HCT116 (cell line): ENCODE results near the gene SLC12A8. TPM values are rescaled to one million over a fixed set of nuclear protein-coding genes. Genes with fewer than 3 reads are reported as not detected.

Experiments
- ATAC-seq: fragments of 200-7000 bp; cut with Tn5 transposase; 2 replicates; pipeline ENCODE4 v1.9.1; 2020; ENCODE audit warnings: mild to moderate bottlenecking, moderate library complexity
- BruUV-seq: library from RNA; stranded (reverse); fragments of 400-500 nt; replicated peaks from 2 replicates; lab custom pipeline; 2021; lab: Mats Ljungman, UMichigan
- CTCF ChIA-PET: fragments of 300-600 bp; sonication (Branson Sonifier 250); formaldehyde crosslinking; loops from one replicate; lab custom pipeline; 2021; ENCODE audit warnings: antibody characterized with exemption; lab: Charles Lee
- POLR2A ChIA-PET: fragments of 300-600, 350-600 bp; sonication (Branson Sonifier 250); formaldehyde crosslinking; loops from one replicate; lab custom pipeline; 2021; ENCODE audit warnings: antibody characterized with exemption; lab: Charles Lee
- RAD21 ChIA-PET, 2 experiments: fragments of 300-600 bp; sonication (Branson Sonifier 250); formaldehyde crosslinking; loops; one replicate each; lab custom pipeline; 2023; ENCODE audit warnings: low total read pairs in 2 of 2; ENCODE audit not compliant: uncharacterized antibody in 2 of 2, unreplicated experiment in 2 of 2, low non-redundant PET in 1 of 2; lab: Charles Lee
- DNase-seq: peaks from one replicate; pipeline ENCODE4 v3.0.0-alpha.2; 2010; ENCODE audit warnings: low read depth, low spot score
- H2AFZ ChIP-seq: fragments of 200-600 bp; shearing (Covaris generic), sonication (generic); 2 replicates; pipeline ENCODE4 v1.6.1; 2017; ENCODE audit warnings: low read depth, mixed run types, mixed read lengths, antibody characterized with exemption, low read length; ENCODE audit not compliant: poor library complexity, severe bottlenecking
- H3K27ac ChIP-seq: 2 replicates; pipeline ENCODE4 v1.5.1; 2012; ENCODE audit warnings: low read depth, low read length
- H3K27me3 ChIP-seq: fragments of 200-600 bp; sonication (generic); 2 replicates; pipeline ENCODE4 v1.6.1; 2016; ENCODE audit warnings: mixed run types, low read length, mixed read lengths; ENCODE audit not compliant: insufficient read depth
- H3K36me3 ChIP-seq, 2 experiments: fragments of 200-500 bp in 1 of 2; fragments of 200-600 bp in 1 of 2; sonication (Bioruptor generic) in 1 of 2; sonication (generic) in 1 of 2; 2 replicates each; pipeline versions ENCODE4 v1.5.1 to v1.6.1; 2014 to 2016; ENCODE audit warnings: low read length in 2 of 2, inconsistent platforms in 1 of 2, mixed read lengths in 1 of 2, mixed run types in 1 of 2; ENCODE audit not compliant: insufficient read depth in 2 of 2, control insufficient read depth in 1 of 2
- H3K4me1 ChIP-seq, 2 experiments: fragments of 200-600 bp in 1 of 2; sonication (generic) in 1 of 2; 2 replicates each; pipeline versions ENCODE4 v1.5.1 to v1.6.1; 2012 to 2017; ENCODE audit warnings: low read length in 2 of 2, inconsistent platforms in 1 of 2, mild to moderate bottlenecking in 1 of 2, mixed read lengths in 1 of 2, mixed run types in 1 of 2, moderate library complexity in 1 of 2; ENCODE audit not compliant: insufficient read depth in 2 of 2, control insufficient read depth in 1 of 2
- H3K4me2 ChIP-seq: fragments of 200-600 bp; sonication (generic); 2 replicates; pipeline ENCODE4 v1.6.1; 2017; ENCODE audit warnings: mixed run types, low read length, mixed read lengths
- H3K4me3 ChIP-seq, 2 experiments: fragments of 200-600 bp in 1 of 2; sonication (generic) in 1 of 2; replicated peaks in 1 of 2; 2 replicates each; pipeline ENCODE4 v1.5.1; 2011 to 2016; ENCODE audit warnings: low read length in 2 of 2, control low read depth in 1 of 2, low read depth in 1 of 2, mild to moderate bottlenecking in 1 of 2, mixed read lengths in 1 of 2, mixed run types in 1 of 2
- H3K79me2 ChIP-seq: fragments of 200-600 bp; sonication (generic); 2 replicates; pipeline ENCODE4 v1.6.1; 2017; ENCODE audit warnings: mild to moderate bottlenecking, mixed run types, low read length, moderate library complexity, mixed read lengths; ENCODE audit not compliant: insufficient read depth
- H3K9ac ChIP-seq: fragments of 200-600 bp; sonication (generic); 2 replicates; pipeline ENCODE4 v1.6.1; 2016; ENCODE audit warnings: low read length, mixed read lengths
- H3K9me2 ChIP-seq: fragments of 200-600 bp; sonication (generic), shearing (Covaris generic); 2 replicates; pipeline ENCODE4 v1.6.1; 2017; ENCODE audit warnings: mixed run types, mild to moderate bottlenecking, moderate library complexity; ENCODE audit not compliant: insufficient read depth
- H3K9me3 ChIP-seq, 2 experiments: fragments of 200-500 bp in 1 of 2; fragments of 200-600 bp in 1 of 2; sonication (Bioruptor generic) in 1 of 2; sonication (generic) in 1 of 2; 2 replicates each; pipeline ENCODE4 v1.6.1; 2014 to 2017; ENCODE audit warnings: low read length in 2 of 2, mixed read lengths in 2 of 2, inconsistent platforms in 1 of 2, low read depth in 1 of 2, mild to moderate bottlenecking in 1 of 2, mixed run types in 1 of 2, moderate library complexity in 1 of 2; ENCODE audit not compliant: control insufficient read depth in 1 of 2, insufficient read depth in 1 of 2
- H4K20me1 ChIP-seq: fragments of 200-600 bp; sonication (generic), shearing (Covaris generic); 2 replicates; pipeline ENCODE4 v1.6.1; 2017; ENCODE audit warnings: mixed run types, mild to moderate bottlenecking, moderate library complexity; ENCODE audit not compliant: insufficient read depth
- CBX3 ChIP-seq: IDR thresholded peaks from 2 replicates; pipeline ENCODE4 v1.6.1; 2012; ENCODE audit warnings: low read depth
- CEBPB ChIP-seq: IDR thresholded peaks from 2 replicates; pipeline ENCODE4 v1.6.1; 2012; ENCODE audit warnings: low read depth
- CTCF ChIP-seq, 3 experiments: fragments of 200-600 bp in 1 of 3; sonication (generic) in 1 of 3; IDR thresholded peaks in 2 of 3; conservative IDR thresholded peaks in 1 of 3; 2 replicates each; pipeline ENCODE4 v1.5.1; 2012 to 2017; ENCODE audit warnings: low read depth in 2 of 3, low read length in 2 of 3, antibody characterized with exemption in 1 of 3, borderline replicate concordance in 1 of 3, control low read depth in 1 of 3, mild to moderate bottlenecking in 1 of 3, mixed read lengths in 1 of 3, mixed run types in 1 of 3, moderate library complexity in 1 of 3; ENCODE audit not compliant: insufficient read depth in 1 of 3
- EZH2 ChIP-seq: fragments of 200-600 bp; sonication (generic); IDR thresholded peaks from 2 replicates; pipeline ENCODE4 v1.6.1; 2017; ENCODE audit warnings: antibody characterized with exemption, mixed run types
- JUND ChIP-seq: IDR thresholded peaks from 2 replicates; pipeline ENCODE4 v1.6.1; 2012
- POLR2A ChIP-seq: IDR thresholded peaks from 2 replicates; pipeline ENCODE4 v1.7.0; 2011; ENCODE audit warnings: borderline replicate concordance; ENCODE audit not compliant: insufficient read depth, insufficient read length; ENCODE audit errors: extremely low read depth
- RAD21 ChIP-seq: IDR thresholded peaks from 2 replicates; pipeline ENCODE4 v1.6.1; 2012; ENCODE audit warnings: low read depth, mild to moderate bottlenecking
- SIN3A ChIP-seq: IDR thresholded peaks from 2 replicates; pipeline ENCODE4 v1.6.1; 2012; ENCODE audit warnings: low read depth
- SP1 ChIP-seq: IDR thresholded peaks from 2 replicates; pipeline ENCODE4 v1.6.1; 2012; ENCODE audit warnings: low read depth
- SRF ChIP-seq: IDR thresholded peaks from 2 replicates; pipeline ENCODE4 v1.6.1; 2012; ENCODE audit warnings: low read depth
- intact Hi-C: fragments of 100-400 bp; cut with micrococcal nuclease; formaldehyde crosslinking; loops from 2 replicates; pipeline ENCODE4 v1.10.0; 2022
- total RNA-seq: library from RNA; stranded (reverse); gene quantifications from one replicate; pipeline ENCODE4 v1.2.1, GENCODE V29; 2021; ENCODE audit not compliant: unreplicated experiment
- TF ChIP-seq, protein P1 (sequence below): IDR thresholded peaks from 2 replicates; pipeline ENCODE4 v1.6.1; 2012; ENCODE audit warnings: low read depth

Gene SLC12A8
- total RNA-seq, 1 experiment from 2014 or later: 19.9 TPM

- Histone ChIP-seq H3K27me3 (peaks cover 5% of the 10 kb centered on the region; the same call in 1 of the 2 replicates), H3K9me2 (no peaks in the 10 kb centered on the region), H3K4me2 (no peak overlapping the region), H4K20me1 (no peaks in the 10 kb centered on the region), H3K36me3 (no peaks in the 10 kb centered on the region), H3K27ac (no peak overlapping the region), H3K9me3 (no peaks in the 10 kb centered on the region)
- ATAC-seq: no peak
- ChIA-PET POLR2A (no interaction called here), RAD21 (no interaction called here)
- no peak for DNase-seq
- BruUV-seq: no TSS peak
- intact Hi-C loops: no loop called here
- TF ChIP-seq CTCF (IDR thresholded peaks at IDR 0.05 in 2 of 3, conservative IDR thresholded peaks at IDR 0.05 in 1 of 3; ENCODE audit: borderline replicate concordance in 1 of 3, insufficient read depth in 1 of 3, low read depth in 2 of 3, low read length in 2 of 3): no peak
- TF ChIP-seq EZH2: no peak
- no peak for TF ChIP-seq SRF
- TF ChIP-seq, protein P1, sequence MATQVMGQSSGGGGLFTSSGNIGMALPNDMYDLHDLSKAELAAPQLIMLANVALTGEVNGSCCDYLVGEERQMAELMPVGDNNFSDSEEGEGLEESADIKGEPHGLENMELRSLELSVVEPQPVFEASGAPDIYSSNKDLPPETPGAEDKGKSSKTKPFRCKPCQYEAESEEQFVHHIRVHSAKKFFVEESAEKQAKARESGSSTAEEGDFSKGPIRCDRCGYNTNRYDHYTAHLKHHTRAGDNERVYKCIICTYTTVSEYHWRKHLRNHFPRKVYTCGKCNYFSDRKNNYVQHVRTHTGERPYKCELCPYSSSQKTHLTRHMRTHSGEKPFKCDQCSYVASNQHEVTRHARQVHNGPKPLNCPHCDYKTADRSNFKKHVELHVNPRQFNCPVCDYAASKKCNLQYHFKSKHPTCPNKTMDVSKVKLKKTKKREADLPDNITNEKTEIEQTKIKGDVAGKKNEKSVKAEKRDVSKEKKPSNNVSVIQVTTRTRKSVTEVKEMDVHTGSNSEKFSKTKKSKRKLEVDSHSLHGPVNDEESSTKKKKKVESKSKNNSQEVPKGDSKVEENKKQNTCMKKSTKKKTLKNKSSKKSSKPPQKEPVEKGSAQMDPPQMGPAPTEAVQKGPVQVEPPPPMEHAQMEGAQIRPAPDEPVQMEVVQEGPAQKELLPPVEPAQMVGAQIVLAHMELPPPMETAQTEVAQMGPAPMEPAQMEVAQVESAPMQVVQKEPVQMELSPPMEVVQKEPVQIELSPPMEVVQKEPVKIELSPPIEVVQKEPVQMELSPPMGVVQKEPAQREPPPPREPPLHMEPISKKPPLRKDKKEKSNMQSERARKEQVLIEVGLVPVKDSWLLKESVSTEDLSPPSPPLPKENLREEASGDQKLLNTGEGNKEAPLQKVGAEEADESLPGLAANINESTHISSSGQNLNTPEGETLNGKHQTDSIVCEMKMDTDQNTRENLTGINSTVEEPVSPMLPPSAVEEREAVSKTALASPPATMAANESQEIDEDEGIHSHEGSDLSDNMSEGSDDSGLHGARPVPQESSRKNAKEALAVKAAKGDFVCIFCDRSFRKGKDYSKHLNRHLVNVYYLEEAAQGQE: no peak
- TF ChIP-seq POLR2A: no peak
- no peak for TF ChIP-seq CBX3
- no peak for TF ChIP-seq RAD21
- TF ChIP-seq SP1: no peak
- TF ChIP-seq CEBPB: no peak
- TF ChIP-seq SIN3A: no peak
- TF ChIP-seq JUND: no peak
- TF ChIP-seq, all 23 proteins: peak for 0
- no peak overlapping the region for H3K4me3 ChIP-seq
- H2AFZ ChIP-seq: no peak overlapping the region
- peaks cover 9 to 25% of the 10 kb centered on the region in 2 experiments; a peak in 3 of 4 replicates for H3K4me1 ChIP-seq
- no peaks in the 10 kb centered on the region for H3K79me2 ChIP-seq
- H3K9ac ChIP-seq: no peak overlapping the region
- CTCF ChIA-PET: no interaction called here
These were observed 160.6 kb downstream of the SLC12A8 start for GRCh38 chr3:125051715-125052581.
